GM20431 (cell line): ENCODE measurements around the gene ANO3.
"Not testable (repeated sequence)": the region's sequence is repeated elsewhere in the genome, so short reads cannot be mapped to it uniquely, and the experiment has no call there.

Source experiments
- in situ Hi-C: fragments of 300-500 bp; cut with MseI, MboI; formaldehyde crosslinking; loops from one replicate; pipeline ENCODE4 v1.15.0; 2020; ENCODE audit warnings: low sequenced_read_pairs; ENCODE audit not compliant: unreplicated experiment

The ANO3 gene

GRCh38 chr11:26558190-26558589, 226.3 kb downstream of the ANO3 start:
- in situ Hi-C loops, result no loop called here

GRCh38 chr11:26569646-26570045, 237.7 kb downstream of the ANO3 start:
- in situ Hi-C loops, result no loop called here

- in situ Hi-C loops, result no loop called here
These were observed 240.1 kb downstream of the ANO3 start, which contains the start of gene MUC15 for GRCh38 chr11:26571861-26572654. MUC15 (minus strand) TSS chr11:26572263; CDS start chr11:26567094, 5,169 bp downstream.

- in situ Hi-C loops, result no loop called here
These were observed 241.0 kb downstream of the ANO3 start for GRCh38 chr11:26572770-26573402.

- in situ Hi-C loops, result no loop called here
These were observed 242.0 kb downstream of the ANO3 start for GRCh38 chr11:26573896-26574295.

- in situ Hi-C loops, result no loop called here
These were observed 244.0 kb downstream of the ANO3 start for GRCh38 chr11:26575946-26576345.

GRCh38 chr11:26578998-26579661, 247.2 kb downstream of the ANO3 start:
- in situ Hi-C loops, result no loop called here

- in situ Hi-C loops, result no loop called here
These were observed 247.8 kb downstream of the ANO3 start for GRCh38 chr11:26579683-26580082.

GRCh38 chr11:26580929-26581328, 249.0 kb downstream of the ANO3 start:
- in situ Hi-C loops, result no loop called here

- in situ Hi-C loops, result no loop called here
These were observed 251.6 kb downstream of the ANO3 start for GRCh38 chr11:26583550-26583949.

- in situ Hi-C loops, result no loop called here
These were observed 252.9 kb downstream of the ANO3 start for GRCh38 chr11:26584818-26585217.

- in situ Hi-C loops, result no loop called here
These were observed 255.1 kb downstream of the ANO3 start for GRCh38 chr11:26587073-26587472.

GRCh38 chr11:26593691-26594090, 261.8 kb downstream of the ANO3 start:
- in situ Hi-C loops, result no loop called here

- in situ Hi-C loops, result not testable (repeated sequence)
These were observed 263.4 kb downstream of the ANO3 start for GRCh38 chr11:26595207-26595865.

GRCh38 chr11:26597049-26597689, 265.2 kb downstream of the ANO3 start:
- in situ Hi-C loops, result not testable (repeated sequence)

GRCh38 chr11:26597899-26598298, 266.0 kb downstream of the ANO3 start:
- in situ Hi-C loops, result no loop called here

- in situ Hi-C loops, result no loop called here
These were observed 267.5 kb downstream of the ANO3 start for GRCh38 chr11:26599425-26599824.

GRCh38 chr11:26599876-26600434, 268.0 kb downstream of the ANO3 start:
- in situ Hi-C loops, result no loop called here

- in situ Hi-C loops, result no loop called here
These were observed 276.0 kb downstream of the ANO3 start for GRCh38 chr11:26607725-26608506.
